Measurements from ENCODE around the gene TMEM165. TPM values are rescaled to one million over a fixed set of nuclear protein-coding genes. Genes with fewer than 3 reads are reported as not detected.

The TMEM165 gene
- total and polyA plus RNA-seq, 7 donors = 16.0 to 61.0 (median 29.1) TPM

DNA sequence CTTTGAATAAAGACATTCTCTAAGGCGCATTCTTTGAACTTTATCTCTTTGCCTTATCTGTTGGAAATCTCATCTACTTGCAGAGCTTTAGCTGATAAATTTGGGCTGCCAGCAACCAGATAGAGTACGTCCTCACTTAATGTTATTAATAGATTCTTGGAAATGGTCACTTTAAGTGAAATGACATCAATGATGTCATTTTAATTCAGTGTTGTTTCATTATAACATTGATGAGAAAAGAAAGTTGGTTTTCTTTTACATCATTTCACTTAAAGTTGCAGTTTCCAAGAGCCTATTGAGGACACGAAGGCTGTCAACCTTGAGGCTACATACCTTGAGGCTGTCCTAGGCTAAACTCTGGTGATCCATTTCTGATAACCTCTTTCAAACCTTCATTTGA, 9.3 kb downstream of the TMEM165 start:
- TF ChIP-seq CTCF (IDR thresholded peaks at IDR 0.05) = no peak
- intact Hi-C loops (cut with DNase I) = no loop called here

DNA sequence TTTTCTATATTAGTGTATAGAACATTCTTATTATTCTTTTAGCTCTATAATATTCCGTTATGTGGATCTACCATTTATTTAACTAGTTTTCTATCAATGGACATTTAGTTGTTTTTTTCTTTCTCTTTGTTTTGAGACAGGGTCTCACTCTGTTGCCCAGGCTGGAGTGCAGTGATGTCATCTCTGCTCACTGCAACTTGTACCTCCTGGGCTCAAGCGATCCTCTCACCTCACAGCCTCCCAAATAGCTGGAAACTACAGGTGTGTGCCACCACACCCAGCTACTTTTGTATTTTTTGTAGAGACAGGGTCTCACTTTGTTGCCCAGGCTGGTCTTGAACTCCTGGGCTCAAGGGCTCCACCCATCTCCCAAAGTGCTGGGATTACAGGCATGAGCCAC, 10.8 kb downstream of the TMEM165 start:
- Histone ChIP-seq H3K27me3 (ENCODE audit: insufficient read depth in 3 of 3, low read length in 2 of 3) (no peaks in the 10 kb centered on the region), H3K4me1 (peaks cover 4% of the 10 kb centered on the region), H3K4me3 (no peak overlapping the region), H3K9me3 (no peaks in the 10 kb centered on the region), H3K36me3 (ENCODE audit: insufficient read depth in 1 of 2, low read depth in 1 of 2) (peaks cover 3 to 39% of the 10 kb centered on the region in 2 donors), H3K27ac (no peak overlapping the region)
- intact Hi-C loops (cut with DNase I) = no loop called here
- WGBS, 3 donors = 97 to 100% (median 97%) methylated on average over 2 of the region's 2 CpGs
- no peak for ATAC-seq
- no peak for DNase-seq
- no peak for TF ChIP-seq CTCF (IDR thresholded peaks at IDR 0.05)

More for the DNA sequence above, 9.3 kb downstream of the TMEM165 start:
- WGBS, 3 donors = 89 to 93% (median 93%) methylated on average over 3 of the region's 3 CpGs
- ATAC-seq (no peak), DNase-seq (no peak)
- Histone ChIP-seq H3K4me3 (no peak overlapping the region), H3K9me3 (no peaks in the 10 kb centered on the region), H3K27ac (no peak overlapping the region), H3K4me1 (peaks cover 4% of the 10 kb centered on the region), H3K36me3 (ENCODE audit: insufficient read depth in 1 of 2, low read depth in 1 of 2) (peaks cover 3 to 49% of the 10 kb centered on the region in 2 donors), H3K27me3 (ENCODE audit: insufficient read depth in 3 of 3, low read length in 2 of 3) (no peaks in the 10 kb centered on the region)

GRCh38 chr4:55407119-55407518, 11.4 kb downstream of the TMEM165 start:
- H3K36me3 ChIP-seq (ENCODE audit: insufficient read depth in 1 of 2, low read depth in 1 of 2) = peaks cover 3 to 43% of the 10 kb centered on the region in 2 donors
- intact Hi-C loops (cut with DNase I) = no loop called here
- H3K9me3 ChIP-seq = no peaks in the 10 kb centered on the region
- no peak overlapping the region for H3K27ac ChIP-seq
- H3K4me3 ChIP-seq = no peak overlapping the region
- WGBS, 3 donors = 91 to 98% (median 92%) methylated on average over 3 of the region's 3 CpGs
- DNase-seq (no peak), ATAC-seq (no peak)
- peaks cover 4% of the 10 kb centered on the region for H3K4me1 ChIP-seq
- no peak for TF ChIP-seq CTCF (IDR thresholded peaks at IDR 0.05)
- H3K27me3 ChIP-seq (ENCODE audit: insufficient read depth in 3 of 3, low read length in 2 of 3) = no peaks in the 10 kb centered on the region

DNA sequence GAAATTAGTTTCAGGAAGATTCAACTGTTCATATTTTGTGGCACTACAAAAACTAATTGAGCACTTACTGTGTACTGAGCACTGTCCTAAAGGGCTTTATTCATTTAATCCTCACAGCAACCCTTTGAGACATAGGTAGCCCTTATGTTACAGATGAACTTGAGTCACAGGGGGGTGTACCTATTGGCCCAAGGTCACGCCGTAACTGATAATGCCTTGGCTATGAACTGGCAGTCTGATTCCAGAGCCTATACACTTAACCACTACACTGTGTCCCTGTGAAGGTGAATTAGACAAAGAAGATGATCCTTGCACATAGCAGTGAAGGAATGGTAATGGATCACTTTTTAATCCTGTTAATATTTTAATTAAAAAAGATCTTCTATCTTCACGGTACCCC, 12.0 kb downstream of the TMEM165 start:
- Histone ChIP-seq H3K27me3 (ENCODE audit: insufficient read depth in 3 of 3, low read length in 2 of 3) (no peaks in the 10 kb centered on the region), H3K27ac (no peak overlapping the region), H3K9me3 (no peaks in the 10 kb centered on the region), H3K36me3 (ENCODE audit: insufficient read depth in 1 of 2, low read depth in 1 of 2) (peaks cover 3 to 43% of the 10 kb centered on the region in 2 donors), H3K4me1 (peaks cover 4% of the 10 kb centered on the region), H3K4me3 (no peak overlapping the region)
- DNase-seq = no peak
- 84 to 91% (median 90%) methylated on average over 3 of the region's 3 CpGs for WGBS, 3 donors
- no peak for TF ChIP-seq CTCF (IDR thresholded peaks at IDR 0.05)
- no peak for ATAC-seq
- intact Hi-C loops (cut with DNase I) = no loop called here

DNA sequence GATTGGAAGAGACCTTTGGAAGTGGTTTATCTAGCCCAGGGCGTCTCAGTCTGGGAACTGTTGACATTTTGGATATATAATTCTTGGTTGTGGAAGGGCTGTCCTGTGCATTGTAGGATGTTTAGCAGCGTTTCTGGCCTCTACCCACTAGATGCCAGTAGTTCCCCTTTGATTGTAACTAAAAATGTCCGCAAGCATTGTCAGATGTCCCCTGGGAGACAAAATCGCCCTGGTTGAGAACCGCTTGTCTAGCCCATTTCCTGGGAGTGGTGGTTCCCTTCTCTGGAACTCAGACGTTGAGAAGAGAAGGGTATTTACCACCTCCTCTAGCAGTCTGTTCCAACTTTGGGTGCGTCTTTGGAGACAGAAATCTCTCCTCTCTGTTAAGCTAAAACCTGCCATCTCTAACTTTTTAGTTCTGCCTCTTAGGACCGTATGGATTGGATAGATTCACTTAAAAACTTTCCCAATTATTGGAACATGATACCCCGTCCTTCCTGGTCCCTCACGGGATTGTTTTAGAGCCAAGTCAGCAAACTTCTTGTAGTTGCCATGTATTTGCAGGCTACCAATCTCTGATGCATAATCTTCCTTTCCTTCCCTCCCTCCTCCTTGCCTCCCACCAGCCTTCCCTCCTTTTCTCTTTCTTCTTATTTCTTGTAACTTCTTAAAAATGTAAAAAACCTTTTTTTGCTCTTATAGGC, 13.9 kb downstream of the TMEM165 start:
- peak in 3 of 4 donors; percentile 17 to 64 (median 44) for ATAC-seq
- no peaks in the 10 kb centered on the region for H3K27me3 ChIP-seq (ENCODE audit: insufficient read depth in 3 of 3, low read length in 2 of 3)
- DNase-seq = no peak
- WGBS, 3 donors = 33 to 50% (median 41%) methylated on average over 10 of the region's 10 CpGs
- TF ChIP-seq CTCF (IDR thresholded peaks at IDR 0.05) = peak; percentile 12
- H3K27ac ChIP-seq = no peak overlapping the region
- no peak overlapping the region for H3K4me3 ChIP-seq
- intact Hi-C loops (cut with DNase I) = no loop called here
- no peaks in the 10 kb centered on the region for H3K9me3 ChIP-seq
- H3K36me3 ChIP-seq (ENCODE audit: insufficient read depth in 1 of 2, low read depth in 1 of 2) = peaks cover 3 to 42% of the 10 kb centered on the region in 2 donors
- H3K4me1 ChIP-seq = peaks cover 4% of the 10 kb centered on the region

All from psoas muscle (tissue), 8 donors.